H9 (cell line): ENCODE results near the gene LHX1. TPM values are rescaled to one million over a fixed set of nuclear protein-coding genes. Genes with fewer than 3 reads are reported as not detected.

ENCODE experiments used
- DNase-seq: peaks from one replicate; pipeline ENCODE4 v3.0.0-alpha.2; 2017
- H2AFZ ChIP-seq: one replicate; pipeline ENCODE4 v1.6.1; 2013; ENCODE audit warnings: mild to moderate bottlenecking, low read length, control low read depth, moderate library complexity
- H2AK5ac ChIP-seq: 2 replicates; pipeline ENCODE4 v1.6.1; 2013; ENCODE audit warnings: low read length, control low read depth, mixed read lengths; ENCODE audit not compliant: insufficient read length
- H2BK120ac ChIP-seq: one replicate; pipeline ENCODE4 v1.6.1; 2013; ENCODE audit warnings: low read depth, mild to moderate bottlenecking, low read length, control low read depth, inconsistent platforms; ENCODE audit not compliant: poor library complexity, severe bottlenecking
- H2BK12ac ChIP-seq: 2 replicates; pipeline ENCODE4 v1.6.1; 2013; ENCODE audit warnings: low read length, control low read depth, mixed read lengths, low read depth; ENCODE audit not compliant: insufficient read length
- H2BK15ac ChIP-seq: 2 replicates; pipeline ENCODE4 v1.6.1; 2013; ENCODE audit warnings: low read depth, low read length, control low read depth
- H2BK20ac ChIP-seq: one replicate; pipeline ENCODE4 v1.6.1; 2013; ENCODE audit warnings: low read depth, mild to moderate bottlenecking, low read length, control low read depth, inconsistent platforms; ENCODE audit not compliant: poor library complexity, severe bottlenecking
- H2BK5ac ChIP-seq: 2 replicates; pipeline ENCODE4 v1.6.1; 2013; ENCODE audit warnings: low read length, control low read depth, mixed read lengths; ENCODE audit not compliant: insufficient read length
- H3K14ac ChIP-seq: 2 replicates; pipeline ENCODE4 v1.6.1; 2013; ENCODE audit warnings: low read length, control low read depth; ENCODE audit not compliant: insufficient read depth
- H3K18ac ChIP-seq: 2 replicates; pipeline ENCODE4 v1.6.1; 2013; ENCODE audit warnings: low read depth, mild to moderate bottlenecking, mixed read lengths, low read length, control low read depth; ENCODE audit not compliant: insufficient read length
- H3K23ac ChIP-seq: 2 replicates; pipeline ENCODE4 v1.6.1; 2013; ENCODE audit warnings: low read length, control low read depth, mixed read lengths, low read depth; ENCODE audit not compliant: insufficient read length
- H3K23me2 ChIP-seq: 2 replicates; pipeline ENCODE4 v1.6.1; 2013; ENCODE audit warnings: low read depth, mild to moderate bottlenecking, mixed read lengths, low read length, control low read depth; ENCODE audit not compliant: insufficient read length, poor library complexity, severe bottlenecking
- H3K27ac ChIP-seq: 2 replicates; pipeline ENCODE4 v1.5.1; 2013; ENCODE audit warnings: low read length, control low read depth, mixed read lengths, low read depth; ENCODE audit not compliant: insufficient read length
- H3K27me3 ChIP-seq: 2 replicates; pipeline ENCODE4 v1.6.1; 2013; ENCODE audit warnings: low read length, control low read depth, inconsistent platforms; ENCODE audit not compliant: insufficient read depth
- H3K4ac ChIP-seq: 2 replicates; pipeline ENCODE4 v1.6.1; 2013; ENCODE audit warnings: low read depth, mild to moderate bottlenecking, control low read depth, inconsistent platforms, low read length, moderate library complexity
- H3K4me1 ChIP-seq: 2 replicates; pipeline ENCODE4 v1.6.1; 2013; ENCODE audit warnings: low read length, control low read depth, inconsistent platforms; ENCODE audit not compliant: insufficient read depth
- H3K4me2 ChIP-seq: 2 replicates; pipeline ENCODE4 v1.6.1; 2013; ENCODE audit warnings: low read length, control low read depth, mixed read lengths; ENCODE audit not compliant: insufficient read length, insufficient read depth
- H3K56ac ChIP-seq: 2 replicates; pipeline ENCODE4 v1.6.1; 2013; ENCODE audit warnings: low read depth, mild to moderate bottlenecking, mixed read lengths, low read length, control low read depth; ENCODE audit not compliant: insufficient read length
- H3K79me1 ChIP-seq: 2 replicates; pipeline ENCODE4 v1.6.1; 2013; ENCODE audit warnings: low read depth, mild to moderate bottlenecking, moderate library complexity, low read length, control low read depth, inconsistent platforms; ENCODE audit not compliant: insufficient read depth, poor library complexity, severe bottlenecking
- H3K79me2 ChIP-seq: 2 replicates; pipeline ENCODE4 v1.6.1; 2013; ENCODE audit warnings: low read length, control low read depth, inconsistent platforms; ENCODE audit not compliant: insufficient read depth
- H3K9ac ChIP-seq: 2 replicates; pipeline ENCODE4 v1.6.1; 2013; ENCODE audit warnings: low read length, control low read depth, mixed read lengths; ENCODE audit not compliant: insufficient read length; ENCODE audit errors: extremely low read depth
- H3K9me3 ChIP-seq: one replicate; pipeline ENCODE4 v1.6.1; 2013; ENCODE audit warnings: low read depth, low read length, inconsistent platforms; ENCODE audit not compliant: control insufficient read depth
- H3T11ph ChIP-seq: one replicate; pipeline ENCODE4 v1.6.1; 2013; ENCODE audit warnings: mild to moderate bottlenecking, low read length, control low read depth, inconsistent platforms
- H4K20me1 ChIP-seq: one replicate; pipeline ENCODE4 v1.6.1; 2013; ENCODE audit not compliant: control insufficient read depth, insufficient read length, insufficient read depth
- H4K5ac ChIP-seq: 2 replicates; pipeline ENCODE4 v1.6.1; 2013; ENCODE audit warnings: low read depth, mild to moderate bottlenecking, mixed read lengths, low read length, control low read depth; ENCODE audit not compliant: insufficient read length
- H4K8ac ChIP-seq: replicated peaks from 2 replicates; pipeline ENCODE4 v1.6.1; 2013; ENCODE audit warnings: low read length, control low read depth, mixed read lengths, low read depth; ENCODE audit not compliant: insufficient read length
- H4K91ac ChIP-seq: 2 replicates; pipeline ENCODE4 v1.6.1; 2013; ENCODE audit warnings: low read depth, mild to moderate bottlenecking, moderate library complexity, mixed read lengths, low read length, control low read depth; ENCODE audit not compliant: insufficient read length
- H3K27ac Mint-ChIP-seq, 3 experiments: 2 replicates in 2 of 3; 3 replicates in 1 of 3; pipeline ENCODE4 v1.8.0; 2020 to 2021; ENCODE audit warnings: mixed read lengths in 3 of 3, mild to moderate bottlenecking in 1 of 3, moderate library complexity in 1 of 3
- H3K27me3 Mint-ChIP-seq: 2 replicates; pipeline ENCODE4 v1.8.0; 2021; ENCODE audit warnings: low read depth, mild to moderate bottlenecking, moderate library complexity, mixed read lengths
- H3K36me3 Mint-ChIP-seq, 3 experiments: 2 replicates in 2 of 3; 3 replicates in 1 of 3; pipeline ENCODE4 v1.8.0; 2020 to 2021; ENCODE audit warnings: low read depth in 3 of 3, mixed read lengths in 3 of 3; ENCODE audit not compliant: insufficient read depth in 1 of 3
- H3K4me1 Mint-ChIP-seq, 2 experiments: 2 replicates each; pipeline ENCODE4 v1.8.0; 2020; ENCODE audit warnings: mixed read lengths in 2 of 2
- H3K4me3 Mint-ChIP-seq, 2 experiments: 2 replicates in 1 of 2; 3 replicates in 1 of 2; pipeline ENCODE4 v1.8.0; 2020 to 2021; ENCODE audit warnings: mild to moderate bottlenecking in 2 of 2, mixed read lengths in 2 of 2, moderate library complexity in 1 of 2
- H3K9me3 Mint-ChIP-seq, 2 experiments: 2 replicates in 1 of 2; 3 replicates in 1 of 2; pipeline ENCODE4 v1.8.0; 2020; ENCODE audit warnings: mild to moderate bottlenecking in 2 of 2, mixed read lengths in 2 of 2, moderate library complexity in 1 of 2
- WGBS: extraction: QIAGEN DNeasy Blood & Tissue Kit; methylation state at CpG from one replicate; pipeline ENCODE4 v1.1.7; 2013; ENCODE audit warnings: missing lambda C conversion rate, low lambda C conversion rate, mixed read lengths; ENCODE audit not compliant: insufficient read length; ENCODE audit errors: extremely low coverage; 5-methylcytosine and 5-hydroxymethylcytosine counted together
- total RNA-seq: library from RNA; stranded (reverse); gene quantifications from 2 replicates; pipeline ENCODE4 v1.2.1, GENCODE V29; 2021
- TF ChIP-seq, protein P1 (sequence below): fragments of 200-600 bp; sonication (generic); conservative IDR thresholded peaks from 3 replicates; pipeline ENCODE4 v1.8.0; 2021; ENCODE audit warnings: antibody characterized with exemption, mild to moderate bottlenecking

LHX1 gene
- total RNA-seq, 1 experiment from 2014 or later: 0.22 TPM

DNA sequence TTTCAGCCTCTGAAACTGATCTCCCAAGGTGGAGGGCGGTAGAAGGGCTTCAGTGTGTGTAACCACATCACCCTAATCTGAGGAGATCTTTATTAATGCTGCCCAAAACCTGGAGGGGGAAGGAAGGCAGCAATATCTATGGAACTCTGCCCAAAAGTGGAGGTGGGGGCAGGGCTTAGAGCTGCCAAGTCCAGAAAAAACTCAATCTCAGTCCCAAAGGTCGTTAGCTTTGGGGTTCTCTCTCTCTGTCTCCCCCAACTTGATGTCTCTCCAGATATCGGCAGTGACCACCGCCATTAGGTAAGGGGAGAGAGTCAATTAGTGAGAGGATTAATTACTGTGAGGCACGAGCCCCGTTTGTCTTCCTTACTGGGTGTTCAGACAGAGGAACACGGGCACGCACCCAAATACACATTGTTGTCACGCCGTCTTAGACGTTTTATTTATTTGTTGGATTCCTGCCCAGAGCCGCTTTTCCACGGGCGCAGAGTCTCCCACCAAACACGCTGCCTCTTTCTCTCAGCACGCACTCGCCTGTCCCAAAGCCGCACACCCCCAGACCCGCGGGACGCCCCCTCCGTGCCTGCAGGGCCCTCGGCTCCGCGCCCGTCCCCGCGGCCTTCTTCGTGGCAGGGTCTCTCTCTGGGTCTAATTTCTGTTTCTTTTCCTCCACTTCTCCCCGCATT lies 5.4 kb upstream of the LHX1 start:
- Mint-ChIP-seq H3K4me3 (peak overlapping the region in 1 of 2 experiments; percentile 67; a peak in 3 of 5 replicates), H3K36me3 (no peaks in the 10 kb centered on the region), H3K9me3 (peaks cover 0 to 5% of the 10 kb centered on the region in 2 experiments; a peak in 2 of 5 replicates), H3K27me3 (peaks cover 98% of the 10 kb centered on the region), H3K4me1 (peaks cover 68 to 80% of the 10 kb centered on the region in 2 experiments), H3K27ac (no peak overlapping the region)
- no peaks in the 10 kb centered on the region for H4K20me1 ChIP-seq
- H3K27me3 ChIP-seq: peaks cover 65% of the 10 kb centered on the region
- no peaks in the 10 kb centered on the region for H3K79me1 ChIP-seq
- H2BK5ac ChIP-seq: no peak overlapping the region
- no peak overlapping the region for H3K27ac ChIP-seq
- H3K9ac ChIP-seq: no peak overlapping the region
- no peak overlapping the region for H3T11ph ChIP-seq
- no peak overlapping the region for H2AK5ac ChIP-seq
- no peak overlapping the region for H4K91ac ChIP-seq
- H4K5ac ChIP-seq: no peak overlapping the region
- H3K23me2 ChIP-seq: peaks cover 25% of the 10 kb centered on the region
- H3K18ac ChIP-seq: no peak overlapping the region
- no peaks in the 10 kb centered on the region for H3K79me2 ChIP-seq
- no peak overlapping the region for H2BK120ac ChIP-seq
- TF ChIP-seq, protein P1, sequence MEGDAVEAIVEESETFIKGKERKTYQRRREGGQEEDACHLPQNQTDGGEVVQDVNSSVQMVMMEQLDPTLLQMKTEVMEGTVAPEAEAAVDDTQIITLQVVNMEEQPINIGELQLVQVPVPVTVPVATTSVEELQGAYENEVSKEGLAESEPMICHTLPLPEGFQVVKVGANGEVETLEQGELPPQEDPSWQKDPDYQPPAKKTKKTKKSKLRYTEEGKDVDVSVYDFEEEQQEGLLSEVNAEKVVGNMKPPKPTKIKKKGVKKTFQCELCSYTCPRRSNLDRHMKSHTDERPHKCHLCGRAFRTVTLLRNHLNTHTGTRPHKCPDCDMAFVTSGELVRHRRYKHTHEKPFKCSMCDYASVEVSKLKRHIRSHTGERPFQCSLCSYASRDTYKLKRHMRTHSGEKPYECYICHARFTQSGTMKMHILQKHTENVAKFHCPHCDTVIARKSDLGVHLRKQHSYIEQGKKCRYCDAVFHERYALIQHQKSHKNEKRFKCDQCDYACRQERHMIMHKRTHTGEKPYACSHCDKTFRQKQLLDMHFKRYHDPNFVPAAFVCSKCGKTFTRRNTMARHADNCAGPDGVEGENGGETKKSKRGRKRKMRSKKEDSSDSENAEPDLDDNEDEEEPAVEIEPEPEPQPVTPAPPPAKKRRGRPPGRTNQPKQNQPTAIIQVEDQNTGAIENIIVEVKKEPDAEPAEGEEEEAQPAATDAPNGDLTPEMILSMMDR: no peak
- no peak overlapping the region for H2BK20ac ChIP-seq
- peak overlapping the region; percentile 16 for H3K4me2 ChIP-seq
- peaks cover 7% of the 10 kb centered on the region; the same call in 1 of the 2 replicates for H3K4me1 ChIP-seq
- no peak overlapping the region for H4K8ac ChIP-seq
- no peak overlapping the region for H3K23ac ChIP-seq
- no peaks in the 10 kb centered on the region for H3K9me3 ChIP-seq
- peak overlapping the region; percentile 4 for H2BK12ac ChIP-seq
- H3K4ac ChIP-seq: no peak overlapping the region
- H3K14ac ChIP-seq: no peak overlapping the region
- no peak overlapping the region for H3K56ac ChIP-seq
- DNase-seq: peak; percentile 35
- WGBS: no CpG with 5 or more reads among the region's 30 CpGs
- no peak overlapping the region for H2AFZ ChIP-seq
- no peak overlapping the region for H2BK15ac ChIP-seq
